ENCODE results near the gene CD44. TPM values are rescaled to one million over a fixed set of nuclear protein-coding genes. Genes with fewer than 3 reads are reported as not detected.
"Not testable (repeated sequence)": the region's sequence is repeated elsewhere in the genome, so short reads cannot be mapped to it uniquely, and the experiment has no call there.

The CD44 gene
- total and polyA plus RNA-seq, 10 of the 15 experiments (the other 5 are each of a cell fraction or from before 2014, with no cell fraction given) = 57.1 to 293 (median 120) TPM

- no peak for ATAC-seq
- intact Hi-C loops (cut with micrococcal nuclease; ENCODE audit: unreplicated experiment) (no loop called here), in situ Hi-C loops (cut with MboI) (no loop called here)
These were observed 87.1 kb downstream of the CD44 start for GRCh38 chr11:35225946-35226520.

GRCh38 chr11:35226756-35227155, 87.8 kb downstream of the CD44 start:
- ATAC-seq; H3K27me3 ChIP-seq (replicated peaks in 1 of 2; ENCODE audit: control insufficient read depth in 2 of 2, insufficient read depth in 2 of 2, low read length in 1 of 2); H3K9ac ChIP-seq (ENCODE audit: control insufficient read depth, insufficient read depth, low read length); intact Hi-C loops (cut with micrococcal nuclease; ENCODE audit: unreplicated experiment); RAD21 ChIA-PET (ENCODE audit: unreplicated experiment); H3K79me2 ChIP-seq (ENCODE audit: control insufficient read depth, insufficient read depth, low read length); H3K27ac ChIP-seq (ENCODE audit: control insufficient read depth, insufficient read depth); SMC1A ChIA-PET (ENCODE audit: uncharacterized antibody, unreplicated experiment); H2AFZ ChIP-seq (ENCODE audit: control insufficient read depth, low read depth, low read length); FAIRE-seq; BruUV-seq (replicated peaks); in situ Hi-C loops (cut with MboI); H3K4me3 ChIP-seq; DNase-seq (ENCODE audit: low read depth, low spot score); H3K9me3 ChIP-seq (replicated peaks; ENCODE audit: control insufficient read depth, insufficient read depth, low read length); H3K4me2 ChIP-seq (ENCODE audit: control insufficient read depth, insufficient read depth); H3K4me1 ChIP-seq (ENCODE audit: control insufficient read depth, insufficient read depth, low read length); H4K20me1 ChIP-seq (ENCODE audit: control insufficient read depth, insufficient read depth); POLR2A ChIA-PET; H3K36me3 ChIP-seq (ENCODE audit: control insufficient read depth in 2 of 2, insufficient read depth in 2 of 2, low read length in 1 of 2): not testable (repeated sequence)
- CTCF ChIA-PET = interaction anchor here (1.6 to 1.7 kb wide), 2 partner anchors 11 to 12 kb away, joined by 4 to 5 read pairs; no protein-coding TSS in a partner anchor
- 75% methylated on average over 4 of the region's 6 CpGs for WGBS (ENCODE audit: insufficient coverage, insufficient replicate concordance, low lambda C conversion rate, missing lambda C conversion rate)

More at GRCh38 chr11:35225946-35226520, 87.1 kb downstream of the CD44 start:
- Histone ChIP-seq H4K20me1 (ENCODE audit: control insufficient read depth, insufficient read depth) (no peaks in the 10 kb centered on the region), H3K9ac (ENCODE audit: control insufficient read depth, insufficient read depth, low read length) (no peak overlapping the region), H3K9me3 (replicated peaks; ENCODE audit: control insufficient read depth, insufficient read depth, low read length) (no peaks in the 10 kb centered on the region), H3K79me2 (ENCODE audit: control insufficient read depth, insufficient read depth, low read length) (no peaks in the 10 kb centered on the region), H3K36me3 (ENCODE audit: control insufficient read depth in 2 of 2, insufficient read depth in 2 of 2, low read length in 1 of 2) (peaks cover 0 to 2% of the 10 kb centered on the region in 2 experiments; a peak in 1 of 4 replicates), H3K4me1 (ENCODE audit: control insufficient read depth, insufficient read depth, low read length) (no peaks in the 10 kb centered on the region), H3K27me3 (replicated peaks in 1 of 2; ENCODE audit: control insufficient read depth in 2 of 2, insufficient read depth in 2 of 2, low read length in 1 of 2) (no peaks in the 10 kb centered on the region), H3K4me2 (ENCODE audit: control insufficient read depth, insufficient read depth) (no peak overlapping the region), H3K27ac (ENCODE audit: control insufficient read depth, insufficient read depth) (no peak overlapping the region), H3K4me3 (no peak overlapping the region), H2AFZ (ENCODE audit: control insufficient read depth, low read depth, low read length) (no peak overlapping the region)
- ChIA-PET POLR2A (no interaction called here), RAD21 (ENCODE audit: unreplicated experiment) (interaction anchor here (1.0 kb wide), 1 partner anchor 159 kb away, joined by 3 read pairs; no protein-coding TSS in a partner anchor), SMC1A (ENCODE audit: uncharacterized antibody, unreplicated experiment) (interaction anchor here (0.9 to 1.6 kb wide), 2 partner anchors 10 to 16 kb away, joined by 3 to 4 read pairs; no protein-coding TSS in a partner anchor), CTCF (interaction anchor here (1.5 to 1.7 kb wide), 2 partner anchors 12 to 79 kb away, joined by 3 to 5 read pairs; no protein-coding TSS in a partner anchor)
- TF ChIP-seq NRF1 (conservative IDR thresholded peaks at IDR 0.05; ENCODE audit: low read depth, low read length) = no peak
- TF ChIP-seq IRF4 (IDR thresholded peaks at IDR 0.05; ENCODE audit: low read depth, low read length) = no peak
- no peak for TF ChIP-seq BCL11A (IDR thresholded peaks at IDR 0.05; ENCODE audit: low read depth, low read length)
- TF ChIP-seq YBX1 (IDR thresholded peaks at IDR 0.05) = no peak
- no peak for TF ChIP-seq BACH1 (IDR thresholded peaks at IDR 0.05; ENCODE audit: borderline replicate concordance)
- TF ChIP-seq MYB (IDR thresholded peaks at IDR 0.05; ENCODE audit: borderline replicate concordance, low read depth, low read length) = no peak
- no peak for TF ChIP-seq FOXK2 (IDR thresholded peaks at IDR 0.05)
- no peak for TF ChIP-seq RAD21 (IDR thresholded peaks at IDR 0.05; ENCODE audit: insufficient read depth, low read depth, low read length)
- BruUV-seq (replicated peaks) = no TSS peak
- DNase-seq (ENCODE audit: low read depth, low spot score) (no peak), FAIRE-seq (no peak)
- 76% methylated on average over 3 of the region's 3 CpGs for WGBS (ENCODE audit: insufficient coverage, insufficient replicate concordance, low lambda C conversion rate, missing lambda C conversion rate)

All from GM12878 (cell line).